NB4 (cell line): ENCODE data around the gene TMEM204.

Experiments
- MAX ChIP-seq: IDR thresholded peaks from 2 replicates; pipeline ENCODE4 v1.6.1; 2011; ENCODE audit warnings: low read depth, low read length
- MYC ChIP-seq: IDR thresholded peaks from 2 replicates; pipeline ENCODE4 v1.6.1; 2011; ENCODE audit warnings: low read depth, low read length
- POLR2A ChIP-seq: IDR thresholded peaks from 2 replicates; pipeline ENCODE4 v1.6.1; 2011; ENCODE audit warnings: mild to moderate bottlenecking; ENCODE audit not compliant: insufficient read length; ENCODE audit errors: extremely low read depth
- TF ChIP-seq, protein P1 (sequence below): IDR thresholded peaks from one replicate; pipeline ENCODE4 v1.5.1; 2012; ENCODE audit warnings: low read depth, low read length

DNA sequence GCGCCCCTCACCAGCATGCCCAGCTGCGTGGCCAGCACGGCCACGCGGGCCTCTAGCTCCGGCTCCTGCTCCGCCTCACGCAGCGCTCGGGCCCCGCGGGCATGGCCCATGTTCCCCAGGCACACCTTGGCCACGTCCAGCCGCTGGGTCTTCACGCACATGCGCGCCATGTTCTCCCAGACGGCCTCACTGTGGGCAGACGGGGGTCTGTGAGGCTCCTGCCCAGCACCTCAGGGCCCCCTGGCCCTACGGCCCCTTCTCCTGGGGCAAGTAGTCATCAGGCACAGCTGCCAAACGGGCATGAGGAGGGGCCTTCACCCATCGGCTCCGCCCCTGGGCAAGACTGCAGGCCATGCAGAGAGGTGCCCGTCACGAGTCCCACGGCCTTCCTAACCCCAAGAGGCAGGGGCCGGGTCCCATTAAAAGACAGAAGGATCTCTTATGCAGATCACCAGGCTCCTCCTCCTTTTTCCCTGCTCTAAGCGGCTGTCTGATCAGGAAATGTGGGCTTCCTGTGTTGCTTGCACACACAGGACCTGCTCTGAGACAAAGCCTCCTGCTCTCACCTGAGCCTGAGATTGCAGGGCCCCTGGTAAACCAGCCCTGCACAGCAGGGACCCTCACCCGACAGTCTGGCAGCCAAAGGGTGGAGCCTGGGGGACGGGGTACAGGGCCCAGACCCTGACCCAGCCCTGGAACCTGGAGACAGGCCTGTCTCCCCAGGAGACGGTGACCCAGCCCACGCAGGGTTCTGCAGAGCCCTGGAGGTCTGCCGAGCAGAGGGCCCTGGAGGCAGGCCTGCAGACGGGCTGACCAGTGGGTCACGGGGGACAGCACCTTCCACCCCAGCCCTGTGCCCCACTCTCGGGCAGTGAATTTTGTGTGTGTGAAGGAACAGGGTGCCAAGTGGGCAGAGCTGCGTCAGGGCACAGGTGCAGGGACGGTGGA is 6.6 kb upstream of the TMEM204 start:
- TF ChIP-seq, protein P1, sequence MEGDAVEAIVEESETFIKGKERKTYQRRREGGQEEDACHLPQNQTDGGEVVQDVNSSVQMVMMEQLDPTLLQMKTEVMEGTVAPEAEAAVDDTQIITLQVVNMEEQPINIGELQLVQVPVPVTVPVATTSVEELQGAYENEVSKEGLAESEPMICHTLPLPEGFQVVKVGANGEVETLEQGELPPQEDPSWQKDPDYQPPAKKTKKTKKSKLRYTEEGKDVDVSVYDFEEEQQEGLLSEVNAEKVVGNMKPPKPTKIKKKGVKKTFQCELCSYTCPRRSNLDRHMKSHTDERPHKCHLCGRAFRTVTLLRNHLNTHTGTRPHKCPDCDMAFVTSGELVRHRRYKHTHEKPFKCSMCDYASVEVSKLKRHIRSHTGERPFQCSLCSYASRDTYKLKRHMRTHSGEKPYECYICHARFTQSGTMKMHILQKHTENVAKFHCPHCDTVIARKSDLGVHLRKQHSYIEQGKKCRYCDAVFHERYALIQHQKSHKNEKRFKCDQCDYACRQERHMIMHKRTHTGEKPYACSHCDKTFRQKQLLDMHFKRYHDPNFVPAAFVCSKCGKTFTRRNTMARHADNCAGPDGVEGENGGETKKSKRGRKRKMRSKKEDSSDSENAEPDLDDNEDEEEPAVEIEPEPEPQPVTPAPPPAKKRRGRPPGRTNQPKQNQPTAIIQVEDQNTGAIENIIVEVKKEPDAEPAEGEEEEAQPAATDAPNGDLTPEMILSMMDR: no peak
- TF ChIP-seq POLR2A: no peak
- no peak for TF ChIP-seq MAX
- no peak for TF ChIP-seq MYC
